Pulmonary artery endothelial cell (primary cell): ENCODE measurements around the gene MCEMP1. TPM values are rescaled to one million over a fixed set of nuclear protein-coding genes. Genes with fewer than 3 reads are reported as not detected.
"Not testable (repeated sequence)": the region's sequence is repeated elsewhere in the genome, so short reads cannot be mapped to it uniquely, and the experiment has no call there.

ENCODE experiments used
- DNase-seq: peaks from one replicate; pipeline ENCODE4 v3.0.0-alpha.2; 2011; ENCODE audit warnings: low read depth, low spot score
- total RNA-seq: library from RNA; depleted of rRNA; stranded (reverse); fragments of >200 nt; gene quantifications from 2 replicates; pipeline ENCODE4 v1.2.3, GENCODE V29; 2014

Gene MCEMP1
- total RNA-seq, 1 donor from 2014 or later: not detected

- DNase-seq: not testable (repeated sequence)
Measured at GRCh38 chr19:7643629-7644549, 33.0 kb upstream of the MCEMP1 start.

DNA sequence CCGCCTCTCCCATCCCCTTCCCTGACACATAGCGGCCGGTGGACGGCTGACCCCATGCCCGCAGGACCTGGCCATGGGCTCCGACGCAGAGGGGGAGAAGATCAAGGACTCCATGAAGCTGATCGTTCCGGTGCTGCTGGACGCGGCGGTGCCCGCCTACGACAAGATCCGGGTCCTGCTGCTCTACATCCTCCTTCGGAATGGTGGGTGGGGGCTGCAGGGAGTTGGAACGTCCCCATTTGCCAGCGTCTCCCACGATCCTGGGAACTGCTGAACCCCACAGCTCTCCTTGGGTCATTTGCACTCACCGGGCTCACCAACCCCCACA lies 32.4 kb upstream of the MCEMP1 start:
- no peak for DNase-seq

GRCh38 chr19:7645163-7645562 lies 31.7 kb upstream of the MCEMP1 start:
- DNase-seq: no peak

- no peak for DNase-seq
Measured at GRCh38 chr19:7645656-7646425, 31.0 kb upstream of the MCEMP1 start.

- no peak for DNase-seq
Measured at GRCh38 chr19:7646426-7646700, 30.5 kb upstream of the MCEMP1 start.

DNA sequence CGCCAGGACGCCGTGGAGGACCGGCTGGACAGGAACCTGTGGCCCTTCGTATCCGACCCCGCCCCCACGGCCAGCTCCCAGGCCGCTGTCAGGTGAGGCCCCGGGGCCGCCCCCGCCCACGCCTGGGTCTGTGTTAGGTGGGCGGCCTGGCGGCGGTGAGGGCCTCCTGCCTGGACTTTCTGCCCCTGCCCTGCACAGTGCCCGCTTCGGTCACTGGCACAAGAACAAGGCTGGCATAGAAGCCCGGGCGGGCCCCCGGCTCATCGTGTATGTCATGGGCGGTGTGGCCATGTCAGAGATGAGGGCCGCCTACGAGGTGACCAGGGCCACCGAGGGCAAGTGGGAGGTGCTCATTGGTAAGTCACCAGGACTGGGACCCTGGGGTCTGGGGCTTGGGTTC lies 29.7 kb upstream of the MCEMP1 start:
- no peak for DNase-seq

- DNase-seq: no peak
Measured at GRCh38 chr19:7648265-7649014, 28.4 kb upstream of the MCEMP1 start.

GRCh38 chr19:7650148-7650547 lies 26.7 kb upstream of the MCEMP1 start:
- no peak for DNase-seq

GRCh38 chr19:7652061-7652641 lies 24.7 kb upstream of the MCEMP1 start:
- DNase-seq: no peak

- DNase-seq: no peak
Measured at GRCh38 chr19:7654401-7654800, 22.5 kb upstream of the MCEMP1 start.

DNA sequence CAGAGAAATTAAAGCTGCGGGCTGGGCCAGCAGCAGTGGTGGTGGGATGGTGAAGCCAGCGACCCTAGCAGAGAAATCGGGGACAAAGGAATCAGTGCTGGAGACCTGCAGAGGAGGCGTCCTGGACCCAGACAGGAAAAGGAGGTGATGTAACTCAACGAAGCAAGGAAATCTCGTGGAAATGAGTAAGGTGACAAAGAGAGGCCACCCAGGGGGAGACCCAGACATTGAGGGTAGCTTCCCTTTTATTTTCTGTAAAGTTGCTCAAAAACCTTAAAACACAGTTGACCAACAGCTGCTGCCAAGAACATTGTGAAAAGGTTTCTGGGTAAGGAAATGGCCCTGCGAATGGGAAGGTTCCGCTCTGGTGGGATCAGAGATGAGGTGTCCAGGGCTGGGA lies 21.3 kb upstream of the MCEMP1 start:
- DNase-seq: no peak

DNA sequence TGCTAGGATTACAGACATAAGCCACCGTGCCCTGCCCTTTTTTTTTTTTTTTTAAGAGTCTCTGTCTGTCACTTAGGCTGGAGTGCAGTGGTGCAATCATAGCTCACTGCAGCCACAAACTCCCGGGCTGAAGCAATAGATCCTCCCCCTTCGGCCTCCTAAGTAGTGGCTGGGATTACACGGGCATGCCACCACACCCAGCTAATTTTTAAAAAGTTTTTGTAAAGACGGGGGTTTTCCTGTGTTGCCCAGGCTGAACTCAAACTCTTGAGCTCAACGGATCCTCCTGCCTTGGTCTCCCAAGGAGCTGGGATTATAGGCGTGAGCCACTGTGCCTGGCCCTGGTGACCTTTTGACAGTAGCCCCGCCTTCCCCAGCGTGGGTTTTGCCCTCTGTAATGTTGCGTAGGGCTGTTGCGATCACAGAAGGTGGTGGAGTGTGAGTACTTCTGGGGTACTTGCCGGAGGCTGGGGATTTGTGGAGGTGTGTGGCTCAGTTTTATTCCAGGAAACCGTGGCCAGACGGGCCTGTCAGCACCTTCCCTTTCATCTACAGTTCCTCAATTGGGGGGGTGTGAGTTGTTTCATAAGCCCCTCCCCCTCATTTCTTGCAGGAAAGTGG lies 19.6 kb upstream of the MCEMP1 start:
- DNase-seq: no peak

- DNase-seq: no peak
Measured at GRCh38 chr19:7658219-7658686, 18.6 kb upstream of the MCEMP1 start.

DNA sequence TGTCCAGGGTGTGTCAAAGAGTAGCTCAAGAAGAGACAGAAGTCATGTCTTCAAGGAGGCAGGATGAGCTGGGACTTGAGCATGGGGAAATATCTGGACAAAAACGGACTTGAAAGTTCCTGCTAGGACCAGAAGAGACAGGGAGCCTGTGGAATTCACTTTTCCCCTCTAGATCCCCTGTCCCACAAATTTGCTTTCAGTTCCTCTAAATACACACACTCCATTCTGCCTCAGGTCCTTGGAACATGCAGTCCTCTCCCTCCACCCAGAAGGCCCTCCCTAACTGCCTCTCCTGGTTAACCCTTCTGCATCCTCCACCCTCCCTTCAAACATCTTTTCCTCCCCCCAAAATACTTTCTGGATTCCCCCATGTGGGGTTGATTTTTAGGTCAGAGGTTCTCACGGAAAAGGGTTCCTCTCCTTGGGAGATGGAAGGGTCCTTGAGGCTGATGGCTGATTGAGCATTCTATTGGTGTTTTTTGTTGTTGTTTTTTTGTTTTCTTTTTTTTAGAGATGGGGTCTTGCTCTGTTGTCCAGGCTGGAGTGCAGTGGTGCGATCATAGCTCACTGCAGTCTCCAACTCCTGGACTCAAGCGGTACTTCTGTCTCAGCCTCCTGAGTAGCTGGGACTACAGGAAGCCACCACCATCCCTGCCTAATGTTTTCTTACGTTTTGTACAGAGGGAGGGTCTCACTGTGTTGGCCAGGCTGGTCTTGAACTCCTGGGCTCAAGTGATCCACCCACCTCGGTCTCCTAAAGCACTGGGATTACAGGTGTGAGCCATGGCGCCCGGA lies 14.9 kb upstream of the MCEMP1 start:
- no peak for DNase-seq

DNA sequence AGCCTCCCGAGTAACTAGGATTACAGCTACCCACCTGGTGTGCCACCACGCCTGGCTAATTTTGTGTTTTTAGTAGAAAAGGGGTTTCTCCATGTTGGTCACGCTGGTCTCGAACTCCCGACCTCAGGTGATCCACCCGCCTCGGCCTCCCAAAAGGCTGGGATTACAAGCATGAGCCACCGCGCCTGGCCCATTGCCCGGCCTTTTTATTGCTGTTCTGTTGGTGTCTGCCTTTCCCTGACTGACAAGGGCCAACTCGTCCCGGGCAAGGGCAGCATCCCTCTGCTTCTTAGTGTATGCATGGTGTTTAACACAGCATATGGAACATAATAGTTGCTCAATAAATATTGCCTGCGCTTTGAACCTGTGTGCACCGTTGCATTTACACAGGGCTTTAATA lies 14.2 kb upstream of the MCEMP1 start:
- DNase-seq: no peak

DNA sequence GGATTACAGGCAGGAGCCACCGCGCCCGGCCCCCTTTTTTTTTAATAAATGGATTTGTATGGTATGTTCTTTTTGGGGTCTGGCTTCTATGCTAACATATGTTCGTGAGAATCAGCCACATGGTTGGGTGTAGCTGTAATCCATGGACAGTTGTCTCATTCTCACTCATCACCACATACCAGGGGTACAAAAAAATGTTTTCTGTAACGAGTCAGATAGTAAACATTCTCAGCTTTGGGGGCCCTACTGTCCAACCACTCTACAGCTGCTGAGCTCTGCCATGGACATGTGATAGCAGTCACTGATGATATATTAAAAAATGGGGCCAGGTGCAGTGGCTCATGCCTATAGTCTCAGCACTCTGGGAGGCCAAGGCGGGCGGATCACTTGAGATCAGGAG lies 13.2 kb upstream of the MCEMP1 start:
- no peak for DNase-seq

DNA sequence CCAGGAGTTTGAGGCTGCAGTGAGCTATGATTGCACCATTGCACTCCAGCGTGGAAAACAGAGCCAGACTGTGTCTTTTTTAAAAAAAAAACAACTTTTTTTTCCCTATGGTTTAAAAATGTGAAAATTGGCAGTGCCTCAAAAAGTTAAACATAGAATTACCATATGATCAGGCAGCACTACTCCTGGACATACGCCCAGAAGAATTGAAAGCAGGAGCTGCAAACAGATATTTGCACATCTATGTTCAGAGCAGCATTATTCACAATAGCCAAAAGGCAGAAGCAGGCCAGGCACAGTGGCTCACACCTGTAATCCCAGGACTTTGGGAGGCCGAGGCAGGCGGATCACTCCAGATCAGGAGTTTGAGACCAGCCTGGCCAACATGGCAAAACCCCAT lies 11.8 kb upstream of the MCEMP1 start:
- no peak for DNase-seq

DNA sequence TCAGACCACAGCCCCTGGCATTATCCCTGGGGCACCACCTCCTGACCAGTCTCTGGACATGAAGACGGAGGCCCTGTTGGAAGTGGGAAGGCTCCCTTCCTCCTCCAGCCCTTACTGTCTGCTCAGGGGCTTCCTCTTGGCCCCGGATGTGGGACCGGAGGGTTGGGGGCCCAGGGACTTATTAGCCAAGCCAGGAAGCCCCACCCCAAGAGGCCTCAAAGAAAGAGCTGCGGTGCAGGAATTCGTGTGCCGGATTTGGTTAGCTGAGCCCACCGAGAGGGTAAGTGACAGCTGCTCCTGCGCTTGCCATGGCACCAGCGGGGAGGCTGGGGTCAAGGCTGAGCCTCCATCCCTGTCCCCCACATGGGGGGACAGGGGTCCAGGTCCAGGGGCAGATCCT lies 8.0 kb upstream of the MCEMP1 start, which contains the start of gene RETN:
TSS of gene RETN (plus strand) at position 208 of the 400 bp plus-strand sequence. CDS start 278 bp downstream, outside the sequence.
- DNase-seq: no peak

DNA sequence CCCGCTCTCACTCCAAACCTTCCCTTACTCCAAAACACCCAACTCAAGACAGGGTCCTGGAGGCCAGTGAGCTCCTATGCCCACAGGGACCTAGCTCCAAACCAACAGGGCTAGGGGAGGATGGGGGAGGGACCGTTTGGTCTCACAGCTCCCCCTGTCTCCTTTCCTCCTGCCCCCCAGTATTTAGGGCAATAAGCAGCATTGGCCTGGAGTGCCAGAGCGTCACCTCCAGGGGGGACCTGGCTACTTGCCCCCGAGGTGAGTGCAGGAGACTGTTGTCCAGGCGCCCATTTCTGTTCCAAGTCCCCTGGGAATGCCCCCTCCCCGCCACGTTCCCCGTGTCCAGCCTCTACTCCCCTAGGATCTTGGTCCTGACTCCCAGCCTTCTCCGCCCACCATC lies 7.2 kb upstream of the MCEMP1 start:
- DNase-seq: no peak

- no peak for DNase-seq
Measured at GRCh38 chr19:7670150-7670783, 6.6 kb upstream of the MCEMP1 start.
